ENCODE data around the gene MCM8. TPM values are rescaled to one million over a fixed set of nuclear protein-coding genes. Genes with fewer than 3 reads are reported as not detected.
A peak's percentile ranks its signal among the peaks of the same experiment; 100 is the strongest.

MCM8 gene
- total RNA-seq, 2 donors from 2014 or later = 8.4 to 13.0 TPM

GRCh38 chr20:6007094-6007528 is 56.7 kb downstream of the MCM8 start:
- intact Hi-C loops (cut with DNase I) = no loop called here
- WGBS = under 1% methylated on average over 4 of the region's 4 CpGs
- H3K4me3 ChIP-seq = peak overlapping the region; percentile 88 to 89

DNA sequence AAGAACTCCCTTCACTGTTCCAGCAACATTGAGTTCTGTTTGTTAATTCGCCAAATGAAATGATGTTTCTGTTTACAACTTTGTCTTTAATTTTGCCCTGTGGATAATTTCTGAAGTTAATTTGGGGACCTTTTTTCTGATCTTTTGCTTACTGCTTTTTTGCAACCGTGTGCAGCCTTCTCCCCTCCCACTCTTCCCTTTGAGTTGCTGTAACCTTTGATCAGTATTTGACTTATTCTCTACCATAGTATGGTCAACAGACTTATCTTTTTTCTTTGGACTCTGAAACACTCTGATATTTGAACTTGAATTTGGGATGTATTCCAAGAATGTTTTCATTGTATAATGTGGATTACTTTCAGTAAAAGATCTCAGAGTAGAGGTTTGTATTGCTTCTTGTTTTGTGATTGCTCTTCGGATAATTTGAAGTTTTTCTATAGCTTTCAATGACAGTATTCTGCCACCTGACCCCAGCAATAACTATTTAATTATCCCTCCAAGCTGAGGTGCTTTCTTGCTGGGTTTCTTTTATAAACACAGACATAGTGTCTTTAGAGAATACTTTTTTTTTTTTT is 57.2 kb downstream of the MCM8 start:
- 21% methylated on average over 3 of the region's 3 CpGs for WGBS
- H3K4me3 ChIP-seq = peak overlapping the region in 1 of 2 donors; percentile 88
- intact Hi-C loops (cut with DNase I) = no loop called here

More at GRCh38 chr20:6007094-6007528, 56.7 kb downstream of the MCM8 start:
- H3K4me1 ChIP-seq (replicated peaks) = no peaks in the 10 kb centered on the region
- no peaks in the 10 kb centered on the region for H3K9me3 ChIP-seq
- H3K27me3 ChIP-seq (replicated peaks; ENCODE audit: insufficient read depth) = no peaks in the 10 kb centered on the region
- H3K36me3 ChIP-seq = no peaks in the 10 kb centered on the region
- H3K27ac ChIP-seq = peak overlapping the region in 1 of 2 donors; percentile 26
- no peak for DNase-seq (ENCODE audit: low spot score)
- no peak for TF ChIP-seq POLR2AphosphoS5 (IDR thresholded peaks at IDR 0.05)
- TF ChIP-seq, protein P1, sequence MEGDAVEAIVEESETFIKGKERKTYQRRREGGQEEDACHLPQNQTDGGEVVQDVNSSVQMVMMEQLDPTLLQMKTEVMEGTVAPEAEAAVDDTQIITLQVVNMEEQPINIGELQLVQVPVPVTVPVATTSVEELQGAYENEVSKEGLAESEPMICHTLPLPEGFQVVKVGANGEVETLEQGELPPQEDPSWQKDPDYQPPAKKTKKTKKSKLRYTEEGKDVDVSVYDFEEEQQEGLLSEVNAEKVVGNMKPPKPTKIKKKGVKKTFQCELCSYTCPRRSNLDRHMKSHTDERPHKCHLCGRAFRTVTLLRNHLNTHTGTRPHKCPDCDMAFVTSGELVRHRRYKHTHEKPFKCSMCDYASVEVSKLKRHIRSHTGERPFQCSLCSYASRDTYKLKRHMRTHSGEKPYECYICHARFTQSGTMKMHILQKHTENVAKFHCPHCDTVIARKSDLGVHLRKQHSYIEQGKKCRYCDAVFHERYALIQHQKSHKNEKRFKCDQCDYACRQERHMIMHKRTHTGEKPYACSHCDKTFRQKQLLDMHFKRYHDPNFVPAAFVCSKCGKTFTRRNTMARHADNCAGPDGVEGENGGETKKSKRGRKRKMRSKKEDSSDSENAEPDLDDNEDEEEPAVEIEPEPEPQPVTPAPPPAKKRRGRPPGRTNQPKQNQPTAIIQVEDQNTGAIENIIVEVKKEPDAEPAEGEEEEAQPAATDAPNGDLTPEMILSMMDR (IDR thresholded peaks at IDR 0.05) = no peak
- TF ChIP-seq POLR2A (IDR thresholded peaks at IDR 0.05) = no peak

DNA sequence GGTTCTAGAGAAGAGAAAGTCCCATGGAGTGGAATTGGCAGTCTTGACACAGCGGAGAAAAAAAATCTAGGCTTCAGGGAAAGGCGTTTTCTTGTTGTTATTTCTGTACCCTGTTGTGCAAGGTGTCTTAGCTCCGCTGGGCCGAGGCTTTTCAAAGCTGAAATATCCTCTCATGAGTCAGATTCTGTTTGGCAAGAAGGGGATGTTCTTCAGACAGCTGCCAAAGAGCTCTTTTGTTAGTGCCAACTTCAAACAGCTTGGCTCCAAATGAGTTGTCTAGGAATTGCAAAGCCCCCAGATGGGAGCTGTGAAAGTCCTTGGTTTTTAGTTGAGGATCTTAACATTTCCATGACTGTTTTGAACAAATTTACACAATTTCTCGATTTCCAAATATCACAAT is 57.8 kb downstream of the MCM8 start:
- no peaks in the 10 kb centered on the region for H3K36me3 ChIP-seq
- H3K27me3 ChIP-seq (replicated peaks; ENCODE audit: insufficient read depth) = no peaks in the 10 kb centered on the region
- H3K4me1 ChIP-seq (replicated peaks) = no peaks in the 10 kb centered on the region
- peak; percentile 81 for TF ChIP-seq POLR2AphosphoS5 (IDR thresholded peaks at IDR 0.05)
- TF ChIP-seq POLR2A (IDR thresholded peaks at IDR 0.05) = no peak
- H3K4me3 ChIP-seq = peak overlapping the region in 1 of 2 donors; percentile 88
- peak overlapping the region; percentile 16 to 26 for H3K27ac ChIP-seq
- WGBS = 17% methylated on average over 5 of the region's 5 CpGs
- no peaks in the 10 kb centered on the region for H3K9me3 ChIP-seq
- peak; percentile 58 for DNase-seq (ENCODE audit: low spot score)
- intact Hi-C loops (cut with DNase I) = no loop called here

More for the DNA sequence above, 57.2 kb downstream of the MCM8 start:
- no peak for DNase-seq (ENCODE audit: low spot score)
- no peaks in the 10 kb centered on the region for H3K27me3 ChIP-seq (replicated peaks; ENCODE audit: insufficient read depth)
- no peaks in the 10 kb centered on the region for H3K36me3 ChIP-seq
- no peaks in the 10 kb centered on the region for H3K9me3 ChIP-seq
- H3K27ac ChIP-seq = peak overlapping the region; percentile 16 to 26
- TF ChIP-seq POLR2A (IDR thresholded peaks at IDR 0.05) = no peak
- TF ChIP-seq, protein P1 (IDR thresholded peaks at IDR 0.05) = no peak
- no peak for TF ChIP-seq POLR2AphosphoS5 (IDR thresholded peaks at IDR 0.05)
- H3K4me1 ChIP-seq (replicated peaks) = no peaks in the 10 kb centered on the region

DNA sequence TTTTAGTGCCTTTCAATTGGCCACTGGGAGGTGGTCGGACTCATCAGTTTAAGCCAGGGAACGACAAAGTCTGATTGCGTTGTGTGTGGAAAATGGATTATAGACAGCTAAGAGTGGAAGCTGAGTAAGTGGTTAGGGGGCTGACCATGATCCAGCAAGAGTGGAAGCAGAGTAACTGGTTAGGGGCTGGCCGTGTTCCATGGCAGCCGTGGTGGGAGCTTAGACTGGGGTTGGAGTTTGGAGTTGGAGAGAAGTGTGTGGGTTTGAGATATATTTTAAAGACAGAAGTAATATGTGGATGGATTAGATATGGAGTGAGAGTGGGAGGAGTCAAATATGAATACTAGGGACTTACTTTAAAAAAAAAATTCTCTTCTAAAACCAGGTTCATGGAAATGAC is 61.7 kb downstream of the MCM8 start:
- H3K27me3 ChIP-seq (replicated peaks; ENCODE audit: insufficient read depth) = no peaks in the 10 kb centered on the region
- no peak for DNase-seq (ENCODE audit: low spot score)
- no peaks in the 10 kb centered on the region for H3K36me3 ChIP-seq
- intact Hi-C loops (cut with DNase I) = no loop called here
- H3K27ac ChIP-seq = no peak overlapping the region
- H3K4me3 ChIP-seq = no peak overlapping the region
- H3K4me1 ChIP-seq (replicated peaks) = no peaks in the 10 kb centered on the region
- 92% methylated on average over 5 of the region's 5 CpGs for WGBS
- TF ChIP-seq POLR2AphosphoS5 (IDR thresholded peaks at IDR 0.05) = no peak
- no peaks in the 10 kb centered on the region for H3K9me3 ChIP-seq

GRCh38 chr20:6014017-6014416 is 63.6 kb downstream of the MCM8 start:
- no peak for DNase-seq (ENCODE audit: low spot score)
- Histone ChIP-seq H3K27me3 (replicated peaks; ENCODE audit: insufficient read depth) (no peaks in the 10 kb centered on the region), H3K36me3 (no peaks in the 10 kb centered on the region), H3K27ac (no peak overlapping the region), H3K4me3 (no peak overlapping the region), H3K4me1 (replicated peaks) (no peaks in the 10 kb centered on the region), H3K9me3 (no peaks in the 10 kb centered on the region)
- intact Hi-C loops (cut with DNase I) = no loop called here
- TF ChIP-seq POLR2A (IDR thresholded peaks at IDR 0.05) (no peak), POLR2AphosphoS5 (IDR thresholded peaks at IDR 0.05) (no peak)
- TF ChIP-seq, protein P1 (IDR thresholded peaks at IDR 0.05) = no peak
- 92% methylated on average over 3 of the region's 3 CpGs for WGBS

DNA sequence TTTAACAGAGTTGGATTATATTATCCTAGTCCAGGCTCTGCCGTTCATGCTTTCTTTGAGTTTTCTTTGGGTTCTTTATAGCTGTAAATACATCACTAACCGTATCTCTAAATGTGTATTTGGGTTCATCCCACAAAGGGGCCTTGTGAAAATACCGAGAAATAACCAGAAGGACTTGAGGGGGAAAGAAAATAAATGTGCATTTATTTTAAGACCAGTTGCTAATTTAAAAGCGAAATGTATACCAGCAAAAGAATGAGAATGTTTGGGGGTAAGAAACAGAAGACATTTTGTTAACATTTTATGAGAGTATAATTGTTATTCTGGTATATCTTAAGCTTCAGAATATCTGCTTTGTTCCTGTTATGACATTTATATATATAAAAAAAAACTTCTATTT is 64.5 kb downstream of the MCM8 start:
- no peak for TF ChIP-seq POLR2A (IDR thresholded peaks at IDR 0.05)
- TF ChIP-seq, protein P1 (IDR thresholded peaks at IDR 0.05) = no peak
- Histone ChIP-seq H3K27me3 (replicated peaks; ENCODE audit: insufficient read depth) (no peaks in the 10 kb centered on the region), H3K27ac (no peak overlapping the region), H3K9me3 (no peaks in the 10 kb centered on the region), H3K4me3 (no peak overlapping the region), H3K36me3 (no peaks in the 10 kb centered on the region), H3K4me1 (replicated peaks) (no peaks in the 10 kb centered on the region)
- no peak for DNase-seq (ENCODE audit: low spot score)
- intact Hi-C loops (cut with DNase I) = no loop called here
- 77% methylated on average over 4 of the region's 4 CpGs for WGBS
